ENCODE measurements around the gene DNAJC10.

The DNAJC10 gene

GRCh38 chr2:182817558-182817957, 101.5 kb downstream of the DNAJC10 start:
- TF ChIP-seq CTCF (IDR thresholded peaks at IDR 0.05; ENCODE audit: extremely low read depth, missing control alignments), result no peak
- no peak for DNase-seq (ENCODE audit: low spot score)

GRCh38 chr2:182818501-182818900, 102.4 kb downstream of the DNAJC10 start:
- TF ChIP-seq CTCF (IDR thresholded peaks at IDR 0.05; ENCODE audit: extremely low read depth, missing control alignments), result no peak

GRCh38 chr2:182818925-182819324, 102.9 kb downstream of the DNAJC10 start:
- no peak for DNase-seq (ENCODE audit: low spot score)
- TF ChIP-seq CTCF (IDR thresholded peaks at IDR 0.05; ENCODE audit: extremely low read depth, missing control alignments), result no peak

More at GRCh38 chr2:182818501-182818900, 102.4 kb downstream of the DNAJC10 start:
- DNase-seq (ENCODE audit: low spot score), result no peak

GRCh38 chr2:182819412-182819811, 103.4 kb downstream of the DNAJC10 start:
- TF ChIP-seq CTCF (IDR thresholded peaks at IDR 0.05; ENCODE audit: extremely low read depth, missing control alignments), result no peak
- DNase-seq (ENCODE audit: low spot score), result no peak

- no peak for TF ChIP-seq CTCF (IDR thresholded peaks at IDR 0.05; ENCODE audit: extremely low read depth, missing control alignments)
- no peak for DNase-seq (ENCODE audit: low spot score)
Observed at GRCh38 chr2:182821182-182821581, 105.1 kb downstream of the DNAJC10 start.

GRCh38 chr2:182822733-182823132, 106.7 kb downstream of the DNAJC10 start:
- DNase-seq (ENCODE audit: low spot score), result no peak
- no peak for TF ChIP-seq CTCF (IDR thresholded peaks at IDR 0.05; ENCODE audit: extremely low read depth, missing control alignments)

GRCh38 chr2:182824056-182824766, 108.2 kb downstream of the DNAJC10 start:
- no peak for TF ChIP-seq CTCF (IDR thresholded peaks at IDR 0.05; ENCODE audit: extremely low read depth, missing control alignments)
- DNase-seq (ENCODE audit: low spot score), result no peak

All from GM20000 (cell line).